ENCODE measurements around the gene ADAMTS5.

DNA sequence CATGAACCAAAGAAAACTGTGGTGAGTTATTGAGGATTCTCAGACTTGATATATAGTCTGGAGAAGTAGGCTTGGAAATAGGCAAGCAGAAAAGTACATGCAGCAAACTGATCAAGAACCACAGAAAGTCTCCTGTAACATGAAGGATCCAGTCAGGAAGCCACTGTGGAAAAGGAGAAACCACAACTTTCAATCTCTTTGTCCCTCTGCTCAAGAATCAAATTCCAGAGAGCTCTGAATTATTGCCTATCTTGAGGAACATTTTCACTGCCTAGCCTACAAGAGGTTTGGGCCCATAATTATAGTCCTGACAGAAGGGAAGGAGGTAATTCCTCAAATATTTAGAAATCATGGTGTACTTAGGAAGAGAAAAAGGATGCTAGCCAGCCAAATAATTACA, 78.6 kb downstream of the ADAMTS5 start:
- TF ChIP-seq CTCF (IDR thresholded peaks at IDR 0.05) (no peak), POLR2A (IDR thresholded peaks at IDR 0.05) (no peak)
